Measurements from ENCODE around the gene MYO3A. TPM values are rescaled to one million over a fixed set of nuclear protein-coding genes. Genes with fewer than 3 reads are reported as not detected.
"Not testable (repeated sequence)": the region's sequence is repeated elsewhere in the genome, so short reads cannot be mapped to it uniquely, and the experiment has no call there.

Gene MYO3A
- total and polyA plus RNA-seq, 2 of the 4 experiments (the other 2 are of a cell fraction), result not detected

DNA sequence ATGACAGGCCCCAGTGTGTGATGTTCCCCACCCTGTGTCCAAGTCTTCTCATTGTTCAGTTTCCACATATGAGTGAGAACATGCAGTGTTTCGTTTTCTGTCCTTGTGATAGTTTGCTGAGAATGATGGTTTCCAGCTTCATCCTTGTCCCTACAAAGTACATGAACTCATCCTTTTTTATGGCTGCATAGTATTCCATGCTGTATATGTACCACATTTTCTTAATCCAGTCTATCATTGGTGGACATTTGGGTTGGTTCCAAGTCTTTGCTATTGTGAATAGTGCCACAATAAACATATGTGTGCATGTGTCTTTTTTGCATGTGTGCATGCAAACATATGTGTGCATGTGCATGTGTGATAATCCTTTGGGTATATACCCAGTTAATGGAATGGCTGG is 163.5 kb downstream of the MYO3A start:
- H3K4me3 ChIP-seq (ENCODE audit: insufficient read depth, low read depth, low read length); H3K27ac ChIP-seq (ENCODE audit: insufficient read depth, low read length); in situ Hi-C loops (cut with MboI; ENCODE audit: low sequenced_read_pairs); H2BK120ac ChIP-seq (ENCODE audit: low read depth, low read length); H3K14ac ChIP-seq (replicated peaks; ENCODE audit: low read depth, low read length); DNase-seq; H2BK15ac ChIP-seq (ENCODE audit: low read depth, low read length); H3K9me3 ChIP-seq (ENCODE audit: control insufficient read depth, insufficient read depth, low read length); H3K9me1 ChIP-seq (ENCODE audit: insufficient read depth, low read length); H3K4ac ChIP-seq (ENCODE audit: low read depth, low read length); H3K23ac ChIP-seq (ENCODE audit: low read depth, low read length); H4K91ac ChIP-seq (ENCODE audit: insufficient read depth, low read depth, low read length); H3K9ac ChIP-seq (ENCODE audit: low read depth, low read length); H2BK5ac ChIP-seq (ENCODE audit: low read depth, low read length, poor library complexity, severe bottlenecking); dilution Hi-C loops (cut with HindIII; ENCODE audit: low sequenced_read_pairs, unreplicated experiment); H4K20me1 ChIP-seq (ENCODE audit: insufficient read depth, low read length); H3K18ac ChIP-seq (ENCODE audit: low read depth, low read length); BruUV-seq (replicated peaks); H2AK5ac ChIP-seq (ENCODE audit: low read depth, low read length); ATAC-seq (ENCODE audit: low read depth); H3K36me3 ChIP-seq (ENCODE audit: control insufficient read depth, insufficient read depth, low read length); intact Hi-C loops (cut with micrococcal nuclease); H3K56ac ChIP-seq (ENCODE audit: extremely low read depth, insufficient read depth, low read length); H2AK9ac ChIP-seq (replicated peaks; ENCODE audit: low read depth, low read length, poor library complexity); H3K27me3 ChIP-seq (ENCODE audit: control insufficient read depth, insufficient read depth, low read length); H2BK20ac ChIP-seq (ENCODE audit: low read depth, low read length); POLR2A ChIA-PET (ENCODE audit: unreplicated experiment); H2AFZ ChIP-seq (replicated peaks; ENCODE audit: low read length, poor library complexity); H4K8ac ChIP-seq (ENCODE audit: low read depth in 2 of 2, low read length in 2 of 2); H4K5ac ChIP-seq (ENCODE audit: low read depth, low read length); H3K4me2 ChIP-seq (ENCODE audit: low read depth, low read length); H3K4me1 ChIP-seq (ENCODE audit: control insufficient read depth, insufficient read depth, low read length); CTCF ChIA-PET; H3K79me1 ChIP-seq (ENCODE audit: low read depth in 1 of 2, low read length in 2 of 2): not testable (repeated sequence)
- WGBS, 2 experiments (ENCODE audit: extremely low coverage in 2 of 2, insufficient read length in 1 of 2), result no CpG with 5 or more reads among the region's 1 CpG
